H9 (cell line): ENCODE results near the gene LRP1B. TPM values are rescaled to one million over a fixed set of nuclear protein-coding genes. Genes with fewer than 3 reads are reported as not detected.

Experiments used
- DNase-seq: peaks from one replicate; pipeline ENCODE4 v3.0.0-alpha.2; 2017
- H2AFZ ChIP-seq: one replicate; pipeline ENCODE4 v1.6.1; 2013; ENCODE audit warnings: mild to moderate bottlenecking, low read length, control low read depth, moderate library complexity
- H2AK5ac ChIP-seq: 2 replicates; pipeline ENCODE4 v1.6.1; 2013; ENCODE audit warnings: low read length, control low read depth, mixed read lengths; ENCODE audit not compliant: insufficient read length
- H2BK120ac ChIP-seq: one replicate; pipeline ENCODE4 v1.6.1; 2013; ENCODE audit warnings: low read depth, mild to moderate bottlenecking, low read length, control low read depth, inconsistent platforms; ENCODE audit not compliant: poor library complexity, severe bottlenecking
- H2BK12ac ChIP-seq: 2 replicates; pipeline ENCODE4 v1.6.1; 2013; ENCODE audit warnings: low read length, control low read depth, mixed read lengths, low read depth; ENCODE audit not compliant: insufficient read length
- H2BK15ac ChIP-seq: 2 replicates; pipeline ENCODE4 v1.6.1; 2013; ENCODE audit warnings: low read depth, low read length, control low read depth
- H2BK20ac ChIP-seq: one replicate; pipeline ENCODE4 v1.6.1; 2013; ENCODE audit warnings: low read depth, mild to moderate bottlenecking, low read length, control low read depth, inconsistent platforms; ENCODE audit not compliant: poor library complexity, severe bottlenecking
- H2BK5ac ChIP-seq: 2 replicates; pipeline ENCODE4 v1.6.1; 2013; ENCODE audit warnings: low read length, control low read depth, mixed read lengths; ENCODE audit not compliant: insufficient read length
- H3K14ac ChIP-seq: 2 replicates; pipeline ENCODE4 v1.6.1; 2013; ENCODE audit warnings: low read length, control low read depth; ENCODE audit not compliant: insufficient read depth
- H3K18ac ChIP-seq: 2 replicates; pipeline ENCODE4 v1.6.1; 2013; ENCODE audit warnings: low read depth, mild to moderate bottlenecking, mixed read lengths, low read length, control low read depth; ENCODE audit not compliant: insufficient read length
- H3K23ac ChIP-seq: 2 replicates; pipeline ENCODE4 v1.6.1; 2013; ENCODE audit warnings: low read length, control low read depth, mixed read lengths, low read depth; ENCODE audit not compliant: insufficient read length
- H3K23me2 ChIP-seq: 2 replicates; pipeline ENCODE4 v1.6.1; 2013; ENCODE audit warnings: low read depth, mild to moderate bottlenecking, mixed read lengths, low read length, control low read depth; ENCODE audit not compliant: insufficient read length, poor library complexity, severe bottlenecking
- H3K27ac ChIP-seq: 2 replicates; pipeline ENCODE4 v1.5.1; 2013; ENCODE audit warnings: low read length, control low read depth, mixed read lengths, low read depth; ENCODE audit not compliant: insufficient read length
- H3K27me3 ChIP-seq: 2 replicates; pipeline ENCODE4 v1.6.1; 2013; ENCODE audit warnings: low read length, control low read depth, inconsistent platforms; ENCODE audit not compliant: insufficient read depth
- H3K4ac ChIP-seq: 2 replicates; pipeline ENCODE4 v1.6.1; 2013; ENCODE audit warnings: low read depth, mild to moderate bottlenecking, control low read depth, inconsistent platforms, low read length, moderate library complexity
- H3K4me1 ChIP-seq: 2 replicates; pipeline ENCODE4 v1.6.1; 2013; ENCODE audit warnings: low read length, control low read depth, inconsistent platforms; ENCODE audit not compliant: insufficient read depth
- H3K4me2 ChIP-seq: 2 replicates; pipeline ENCODE4 v1.6.1; 2013; ENCODE audit warnings: low read length, control low read depth, mixed read lengths; ENCODE audit not compliant: insufficient read length, insufficient read depth
- H3K56ac ChIP-seq: 2 replicates; pipeline ENCODE4 v1.6.1; 2013; ENCODE audit warnings: low read depth, mild to moderate bottlenecking, mixed read lengths, low read length, control low read depth; ENCODE audit not compliant: insufficient read length
- H3K79me1 ChIP-seq: 2 replicates; pipeline ENCODE4 v1.6.1; 2013; ENCODE audit warnings: low read depth, mild to moderate bottlenecking, moderate library complexity, low read length, control low read depth, inconsistent platforms; ENCODE audit not compliant: insufficient read depth, poor library complexity, severe bottlenecking
- H3K79me2 ChIP-seq: 2 replicates; pipeline ENCODE4 v1.6.1; 2013; ENCODE audit warnings: low read length, control low read depth, inconsistent platforms; ENCODE audit not compliant: insufficient read depth
- H3K9ac ChIP-seq: 2 replicates; pipeline ENCODE4 v1.6.1; 2013; ENCODE audit warnings: low read length, control low read depth, mixed read lengths; ENCODE audit not compliant: insufficient read length; ENCODE audit errors: extremely low read depth
- H3K9me3 ChIP-seq: one replicate; pipeline ENCODE4 v1.6.1; 2013; ENCODE audit warnings: low read depth, low read length, inconsistent platforms; ENCODE audit not compliant: control insufficient read depth
- H3T11ph ChIP-seq: one replicate; pipeline ENCODE4 v1.6.1; 2013; ENCODE audit warnings: mild to moderate bottlenecking, low read length, control low read depth, inconsistent platforms
- H4K20me1 ChIP-seq: one replicate; pipeline ENCODE4 v1.6.1; 2013; ENCODE audit not compliant: control insufficient read depth, insufficient read length, insufficient read depth
- H4K5ac ChIP-seq: 2 replicates; pipeline ENCODE4 v1.6.1; 2013; ENCODE audit warnings: low read depth, mild to moderate bottlenecking, mixed read lengths, low read length, control low read depth; ENCODE audit not compliant: insufficient read length
- H4K8ac ChIP-seq: replicated peaks from 2 replicates; pipeline ENCODE4 v1.6.1; 2013; ENCODE audit warnings: low read length, control low read depth, mixed read lengths, low read depth; ENCODE audit not compliant: insufficient read length
- H4K91ac ChIP-seq: 2 replicates; pipeline ENCODE4 v1.6.1; 2013; ENCODE audit warnings: low read depth, mild to moderate bottlenecking, moderate library complexity, mixed read lengths, low read length, control low read depth; ENCODE audit not compliant: insufficient read length
- H3K27ac Mint-ChIP-seq, 3 experiments: 2 replicates in 2 of 3; 3 replicates in 1 of 3; pipeline ENCODE4 v1.8.0; 2020 to 2021; ENCODE audit warnings: mixed read lengths in 3 of 3, mild to moderate bottlenecking in 1 of 3, moderate library complexity in 1 of 3
- H3K27me3 Mint-ChIP-seq: 2 replicates; pipeline ENCODE4 v1.8.0; 2021; ENCODE audit warnings: low read depth, mild to moderate bottlenecking, moderate library complexity, mixed read lengths
- H3K36me3 Mint-ChIP-seq, 3 experiments: 2 replicates in 2 of 3; 3 replicates in 1 of 3; pipeline ENCODE4 v1.8.0; 2020 to 2021; ENCODE audit warnings: low read depth in 3 of 3, mixed read lengths in 3 of 3; ENCODE audit not compliant: insufficient read depth in 1 of 3
- H3K4me1 Mint-ChIP-seq, 2 experiments: 2 replicates each; pipeline ENCODE4 v1.8.0; 2020; ENCODE audit warnings: mixed read lengths in 2 of 2
- H3K4me3 Mint-ChIP-seq, 2 experiments: 2 replicates in 1 of 2; 3 replicates in 1 of 2; pipeline ENCODE4 v1.8.0; 2020 to 2021; ENCODE audit warnings: mild to moderate bottlenecking in 2 of 2, mixed read lengths in 2 of 2, moderate library complexity in 1 of 2
- H3K9me3 Mint-ChIP-seq, 2 experiments: 2 replicates in 1 of 2; 3 replicates in 1 of 2; pipeline ENCODE4 v1.8.0; 2020; ENCODE audit warnings: mild to moderate bottlenecking in 2 of 2, mixed read lengths in 2 of 2, moderate library complexity in 1 of 2
- WGBS: extraction: QIAGEN DNeasy Blood & Tissue Kit; methylation state at CpG from one replicate; pipeline ENCODE4 v1.1.7; 2013; ENCODE audit warnings: missing lambda C conversion rate, low lambda C conversion rate, mixed read lengths; ENCODE audit not compliant: insufficient read length; ENCODE audit errors: extremely low coverage; 5-methylcytosine and 5-hydroxymethylcytosine counted together
- total RNA-seq: library from RNA; stranded (reverse); gene quantifications from 2 replicates; pipeline ENCODE4 v1.2.1, GENCODE V29; 2021
- TF ChIP-seq, protein P1 (sequence below): fragments of 200-600 bp; sonication (generic); conservative IDR thresholded peaks from 3 replicates; pipeline ENCODE4 v1.8.0; 2021; ENCODE audit warnings: antibody characterized with exemption, mild to moderate bottlenecking

Gene LRP1B
- total RNA-seq, 1 experiment from 2014 or later: not detected

DNA sequence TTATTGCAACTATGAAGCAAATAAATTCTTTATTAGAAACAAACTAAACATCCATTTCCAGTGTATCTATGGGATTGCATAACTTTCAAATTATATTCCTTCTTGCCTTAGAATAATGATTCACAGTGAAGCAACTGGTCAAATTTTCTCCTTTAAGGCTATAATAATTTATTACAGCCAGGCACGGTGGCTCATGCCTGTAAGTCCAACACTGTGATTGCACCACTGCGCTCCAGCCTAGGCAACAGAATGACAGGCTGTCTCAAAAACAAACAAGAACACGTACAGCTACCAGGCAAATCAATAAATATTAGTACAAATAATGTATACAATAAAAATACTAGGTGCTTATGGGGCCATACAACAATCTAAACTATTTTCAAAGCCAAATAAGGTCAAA lies 1416.2 kb downstream of the LRP1B start:
- Histone ChIP-seq H3K18ac (no peak overlapping the region), H3K4me1 (no peaks in the 10 kb centered on the region), H3T11ph (no peak overlapping the region), H3K23me2 (no peaks in the 10 kb centered on the region), H3K79me2 (no peaks in the 10 kb centered on the region), H4K5ac (no peak overlapping the region), H3K79me1 (no peaks in the 10 kb centered on the region), H4K20me1 (no peaks in the 10 kb centered on the region), H3K27ac (no peak overlapping the region), H2AK5ac (no peak overlapping the region), H2BK15ac (no peak overlapping the region), H3K4me2 (no peak overlapping the region), H2BK120ac (no peak overlapping the region), H3K56ac (no peak overlapping the region), H3K14ac (no peak overlapping the region), H3K9ac (no peak overlapping the region), H2AFZ (no peak overlapping the region), H4K8ac (no peak overlapping the region), H2BK5ac (no peak overlapping the region), H3K27me3 (no peaks in the 10 kb centered on the region), H4K91ac (no peak overlapping the region), H2BK12ac (no peak overlapping the region), H2BK20ac (no peak overlapping the region), H3K9me3 (no peaks in the 10 kb centered on the region), H3K4ac (no peak overlapping the region), H3K23ac (no peak overlapping the region)
- Mint-ChIP-seq H3K27ac (no peak overlapping the region), H3K27me3 (no peaks in the 10 kb centered on the region), H3K4me3 (no peak overlapping the region), H3K4me1 (no peaks in the 10 kb centered on the region), H3K9me3 (no peaks in the 10 kb centered on the region), H3K36me3 (no peaks in the 10 kb centered on the region)
- no CpG with 5 or more reads among the region's 3 CpGs for WGBS
- DNase-seq: no peak
- TF ChIP-seq, protein P1, sequence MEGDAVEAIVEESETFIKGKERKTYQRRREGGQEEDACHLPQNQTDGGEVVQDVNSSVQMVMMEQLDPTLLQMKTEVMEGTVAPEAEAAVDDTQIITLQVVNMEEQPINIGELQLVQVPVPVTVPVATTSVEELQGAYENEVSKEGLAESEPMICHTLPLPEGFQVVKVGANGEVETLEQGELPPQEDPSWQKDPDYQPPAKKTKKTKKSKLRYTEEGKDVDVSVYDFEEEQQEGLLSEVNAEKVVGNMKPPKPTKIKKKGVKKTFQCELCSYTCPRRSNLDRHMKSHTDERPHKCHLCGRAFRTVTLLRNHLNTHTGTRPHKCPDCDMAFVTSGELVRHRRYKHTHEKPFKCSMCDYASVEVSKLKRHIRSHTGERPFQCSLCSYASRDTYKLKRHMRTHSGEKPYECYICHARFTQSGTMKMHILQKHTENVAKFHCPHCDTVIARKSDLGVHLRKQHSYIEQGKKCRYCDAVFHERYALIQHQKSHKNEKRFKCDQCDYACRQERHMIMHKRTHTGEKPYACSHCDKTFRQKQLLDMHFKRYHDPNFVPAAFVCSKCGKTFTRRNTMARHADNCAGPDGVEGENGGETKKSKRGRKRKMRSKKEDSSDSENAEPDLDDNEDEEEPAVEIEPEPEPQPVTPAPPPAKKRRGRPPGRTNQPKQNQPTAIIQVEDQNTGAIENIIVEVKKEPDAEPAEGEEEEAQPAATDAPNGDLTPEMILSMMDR: no peak
